SK-N-SH treated with all-trans-retinoic acid at 6 μM for 48 hours (cell line): ENCODE data around the gene ARL15.

Experiments
- ATAC-seq: fragments of 200-7000 bp; cut with Tn5 transposase; 3 replicates; pipeline ENCODE4 v1.9.1; 2020; ENCODE audit warnings: mild to moderate bottlenecking, moderate library complexity
- ARNTL ChIP-seq: fragments of 450-650 bp; formaldehyde crosslinking; IDR thresholded peaks from 2 replicates; pipeline ENCODE4 v1.5.0; 2020; ENCODE audit warnings: low read depth, mild to moderate bottlenecking, moderate library complexity, borderline replicate concordance
- BACH2 ChIP-seq: fragments of 250-450 bp; sonication (Bioruptor Pico); IDR thresholded peaks from 2 replicates; pipeline ENCODE4 v1.9.0; 2021; ENCODE audit warnings: mild to moderate bottlenecking, borderline replicate concordance
- ESRRG ChIP-seq: fragments of 250-450 bp; sonication (Bioruptor Pico); IDR thresholded peaks from 2 replicates; pipeline ENCODE4 v1.6.1; 2021; ENCODE audit warnings: mild to moderate bottlenecking
- GLIS3 ChIP-seq: fragments of 250-450 bp; sonication (Bioruptor Pico); IDR thresholded peaks from 2 replicates; pipeline ENCODE4 v1.5.0; 2020; ENCODE audit warnings: mild to moderate bottlenecking, moderate library complexity
- ISL1 ChIP-seq: fragments of 250-450 bp; sonication (Bioruptor Pico); IDR thresholded peaks from 2 replicates; pipeline ENCODE4 v2.1.2; 2022; ENCODE audit warnings: mild to moderate bottlenecking, moderate library complexity
- PPARA ChIP-seq: fragments of 250-450 bp; sonication (Bioruptor Pico); IDR thresholded peaks from 2 replicates; pipeline ENCODE4 v1.5.0; 2020; ENCODE audit warnings: mild to moderate bottlenecking, borderline replicate concordance
- RARB ChIP-seq: fragments of 250-450 bp; sonication (Bioruptor Pico); IDR thresholded peaks from 2 replicates; pipeline ENCODE4 v1.8.0; 2021; ENCODE audit warnings: mild to moderate bottlenecking, moderate library complexity
- SNAI2 ChIP-seq: fragments of 250-450 bp; sonication (Bioruptor Pico); IDR thresholded peaks from 2 replicates; pipeline ENCODE4 v1.5.0; 2020; ENCODE audit warnings: mild to moderate bottlenecking, moderate library complexity
- TCF4 ChIP-seq: fragments of 250-450 bp; sonication (Bioruptor Pico); IDR thresholded peaks from 2 replicates; pipeline ENCODE4 v1.8.0; 2021; ENCODE audit warnings: mild to moderate bottlenecking, moderate library complexity, borderline replicate concordance
- TOX ChIP-seq: fragments of 250-450 bp; sonication (Bioruptor Pico); IDR thresholded peaks from 2 replicates; pipeline ENCODE4 v1.8.0; 2021; ENCODE audit warnings: mild to moderate bottlenecking, moderate library complexity, borderline replicate concordance
- ZC3H10 ChIP-seq: fragments of 250-450 bp; sonication (Bioruptor Pico); IDR thresholded peaks from 2 replicates; pipeline ENCODE4 v1.5.1; 2021; ENCODE audit warnings: mild to moderate bottlenecking, moderate library complexity
- ZFP3 ChIP-seq: fragments of 250-450 bp; sonication (Bioruptor Pico); IDR thresholded peaks from 2 replicates; pipeline ENCODE4 v1.5.0; 2020; ENCODE audit warnings: mild to moderate bottlenecking, moderate library complexity
- ZFP30 ChIP-seq: fragments of 450-650 bp; formaldehyde crosslinking; IDR thresholded peaks from 2 replicates; pipeline ENCODE4 v1.5.0; 2022; ENCODE audit warnings: mild to moderate bottlenecking, moderate library complexity
- ZNF565 ChIP-seq: fragments of 450-650 bp; formaldehyde crosslinking; conservative IDR thresholded peaks from 2 replicates; pipeline ENCODE4 v1.5.0; 2020; ENCODE audit warnings: low read depth, mild to moderate bottlenecking, moderate library complexity
- ZNF70 ChIP-seq: fragments of 450-650 bp; formaldehyde crosslinking; IDR thresholded peaks from 2 replicates; pipeline ENCODE4 v1.5.0; 2020; ENCODE audit warnings: mild to moderate bottlenecking, moderate library complexity
- ZNF8 ChIP-seq: fragments of 450-650 bp; formaldehyde crosslinking; IDR thresholded peaks from 2 replicates; pipeline ENCODE4 v1.5.0; 2020; ENCODE audit warnings: mild to moderate bottlenecking, moderate library complexity
- TF ChIP-seq, protein P1 (sequence below): fragments of 250-450 bp; sonication (Bioruptor Pico); IDR thresholded peaks from 2 replicates; pipeline ENCODE4 v1.5.1; 2020; ENCODE audit warnings: low read depth, mild to moderate bottlenecking, moderate library complexity
- TF ChIP-seq, protein P2 (sequence below): fragments of 250-450 bp; sonication (Bioruptor Pico); IDR thresholded peaks from 2 replicates; pipeline ENCODE4 v1.5.1; 2021; ENCODE audit warnings: mild to moderate bottlenecking, moderate library complexity
- TF ChIP-seq, protein P3 (sequence below): fragments of 250-450 bp; sonication (Bioruptor Pico); IDR thresholded peaks from 2 replicates; pipeline ENCODE4 v1.8.0; 2020; ENCODE audit warnings: mild to moderate bottlenecking, moderate library complexity, borderline replicate concordance
- TF ChIP-seq, protein P4 (sequence below): fragments of 250-450 bp; sonication (Bioruptor Pico); IDR thresholded peaks from 2 replicates; pipeline ENCODE4 v1.5.0; 2020; ENCODE audit warnings: mild to moderate bottlenecking, moderate library complexity

The ARL15 gene

DNA sequence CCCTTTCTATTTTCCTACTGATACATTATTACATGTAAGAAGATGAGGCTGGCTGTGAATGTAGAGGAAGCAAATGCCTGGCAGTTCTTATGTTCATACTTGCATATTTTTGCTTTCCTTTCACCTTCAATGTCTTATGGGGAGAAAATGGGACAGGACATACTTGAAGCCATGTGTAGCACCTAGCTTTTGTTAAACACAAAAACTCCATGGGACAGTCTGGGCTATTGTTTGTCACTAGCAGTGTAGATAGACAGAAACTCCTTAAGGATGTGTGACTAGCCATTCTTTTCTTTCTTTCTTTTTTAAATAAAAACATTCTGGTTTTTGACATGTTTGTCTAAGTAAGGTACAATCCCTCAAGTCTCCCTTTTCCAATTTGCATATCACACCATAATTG lies 122.7 kb downstream of the ARL15 start:
- TF ChIP-seq, protein P1, sequence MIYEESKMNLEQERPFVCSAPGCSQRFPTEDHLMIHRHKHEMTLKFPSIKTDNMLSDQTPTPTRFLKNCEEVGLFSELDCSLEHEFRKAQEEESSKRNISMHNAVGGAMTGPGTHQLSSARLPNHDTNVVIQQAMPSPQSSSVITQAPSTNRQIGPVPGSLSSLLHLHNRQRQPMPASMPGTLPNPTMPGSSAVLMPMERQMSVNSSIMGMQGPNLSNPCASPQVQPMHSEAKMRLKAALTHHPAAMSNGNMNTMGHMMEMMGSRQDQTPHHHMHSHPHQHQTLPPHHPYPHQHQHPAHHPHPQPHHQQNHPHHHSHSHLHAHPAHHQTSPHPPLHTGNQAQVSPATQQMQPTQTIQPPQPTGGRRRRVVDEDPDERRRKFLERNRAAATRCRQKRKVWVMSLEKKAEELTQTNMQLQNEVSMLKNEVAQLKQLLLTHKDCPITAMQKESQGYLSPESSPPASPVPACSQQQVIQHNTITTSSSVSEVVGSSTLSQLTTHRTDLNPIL (CRISPR knock-in tag), result no peak
- TF ChIP-seq, protein P2, sequence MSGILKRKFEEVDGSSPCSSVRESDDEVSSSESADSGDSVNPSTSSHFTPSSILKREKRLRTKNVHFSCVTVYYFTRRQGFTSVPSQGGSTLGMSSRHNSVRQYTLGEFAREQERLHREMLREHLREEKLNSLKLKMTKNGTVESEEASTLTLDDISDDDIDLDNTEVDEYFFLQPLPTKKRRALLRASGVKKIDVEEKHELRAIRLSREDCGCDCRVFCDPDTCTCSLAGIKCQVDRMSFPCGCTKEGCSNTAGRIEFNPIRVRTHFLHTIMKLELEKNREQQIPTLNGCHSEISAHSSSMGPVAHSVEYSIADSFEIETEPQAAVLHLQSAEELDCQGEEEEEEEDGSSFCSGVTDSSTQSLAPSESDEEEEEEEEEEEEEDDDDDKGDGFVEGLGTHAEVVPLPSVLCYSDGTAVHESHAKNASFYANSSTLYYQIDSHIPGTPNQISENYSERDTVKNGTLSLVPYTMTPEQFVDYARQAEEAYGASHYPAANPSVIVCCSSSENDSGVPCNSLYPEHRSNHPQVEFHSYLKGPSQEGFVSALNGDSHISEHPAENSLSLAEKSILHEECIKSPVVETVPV, result no peak
- no peak for TF ChIP-seq RARB (CRISPR knock-in tag)
- TF ChIP-seq BACH2, result no peak
- no peak for TF ChIP-seq SNAI2 (CRISPR knock-in tag)
- no peak for TF ChIP-seq TCF4 (CRISPR knock-in tag)
- no peak for TF ChIP-seq ISL1 (CRISPR knock-in tag)
- no peak for TF ChIP-seq ESRRG
- TF ChIP-seq, protein P3, sequence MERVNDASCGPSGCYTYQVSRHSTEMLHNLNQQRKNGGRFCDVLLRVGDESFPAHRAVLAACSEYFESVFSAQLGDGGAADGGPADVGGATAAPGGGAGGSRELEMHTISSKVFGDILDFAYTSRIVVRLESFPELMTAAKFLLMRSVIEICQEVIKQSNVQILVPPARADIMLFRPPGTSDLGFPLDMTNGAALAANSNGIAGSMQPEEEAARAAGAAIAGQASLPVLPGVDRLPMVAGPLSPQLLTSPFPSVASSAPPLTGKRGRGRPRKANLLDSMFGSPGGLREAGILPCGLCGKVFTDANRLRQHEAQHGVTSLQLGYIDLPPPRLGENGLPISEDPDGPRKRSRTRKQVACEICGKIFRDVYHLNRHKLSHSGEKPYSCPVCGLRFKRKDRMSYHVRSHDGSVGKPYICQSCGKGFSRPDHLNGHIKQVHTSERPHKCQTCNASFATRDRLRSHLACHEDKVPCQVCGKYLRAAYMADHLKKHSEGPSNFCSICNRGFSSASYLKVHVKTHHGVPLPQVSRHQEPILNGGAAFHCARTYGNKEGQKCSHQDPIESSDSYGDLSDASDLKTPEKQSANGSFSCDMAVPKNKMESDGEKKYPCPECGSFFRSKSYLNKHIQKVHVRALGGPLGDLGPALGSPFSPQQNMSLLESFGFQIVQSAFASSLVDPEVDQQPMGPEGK (CRISPR knock-in tag), result no peak
- ATAC-seq, result no peak

DNA sequence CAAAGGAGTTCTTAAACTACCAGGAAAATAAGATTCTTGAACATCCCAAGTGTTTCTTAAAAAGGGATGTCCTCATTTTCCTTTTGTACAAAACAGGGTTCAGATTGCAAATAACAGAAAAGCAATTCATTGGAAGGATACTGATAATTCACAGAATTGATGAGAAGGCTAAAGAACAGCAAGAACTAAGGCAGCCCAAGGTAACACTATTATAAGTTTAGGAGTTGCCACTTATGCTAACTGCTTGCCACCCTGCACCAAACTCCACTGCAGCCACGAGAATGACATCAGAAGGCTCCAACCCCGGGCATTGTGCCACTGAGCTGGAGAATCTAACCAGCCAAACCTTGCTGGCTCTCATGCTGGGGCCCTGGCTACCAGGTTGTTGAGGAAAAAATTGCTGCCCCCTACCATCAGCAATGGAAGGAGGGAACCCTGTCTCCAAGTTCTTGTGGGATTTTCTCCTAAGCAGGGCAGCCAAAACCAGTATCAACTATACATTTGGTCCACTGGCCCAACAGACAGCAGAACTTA lies 123.4 kb downstream of the ARL15 start:
- no peak for ATAC-seq
- TF ChIP-seq ARNTL (CRISPR knock-in tag) (no peak), TOX (no peak), PPARA (no peak), ESRRG (no peak), ZC3H10 (CRISPR knock-in tag) (no peak), ZFP30 (CRISPR knock-in tag) (no peak), BACH2 (no peak), ZFP3 (CRISPR knock-in tag) (no peak), ZNF565 (CRISPR knock-in tag) (no peak), ZNF70 (CRISPR knock-in tag) (no peak), SNAI2 (CRISPR knock-in tag) (no peak), GLIS3 (CRISPR knock-in tag) (no peak)
- TF ChIP-seq, protein P2, result no peak
- TF ChIP-seq, protein P4, sequence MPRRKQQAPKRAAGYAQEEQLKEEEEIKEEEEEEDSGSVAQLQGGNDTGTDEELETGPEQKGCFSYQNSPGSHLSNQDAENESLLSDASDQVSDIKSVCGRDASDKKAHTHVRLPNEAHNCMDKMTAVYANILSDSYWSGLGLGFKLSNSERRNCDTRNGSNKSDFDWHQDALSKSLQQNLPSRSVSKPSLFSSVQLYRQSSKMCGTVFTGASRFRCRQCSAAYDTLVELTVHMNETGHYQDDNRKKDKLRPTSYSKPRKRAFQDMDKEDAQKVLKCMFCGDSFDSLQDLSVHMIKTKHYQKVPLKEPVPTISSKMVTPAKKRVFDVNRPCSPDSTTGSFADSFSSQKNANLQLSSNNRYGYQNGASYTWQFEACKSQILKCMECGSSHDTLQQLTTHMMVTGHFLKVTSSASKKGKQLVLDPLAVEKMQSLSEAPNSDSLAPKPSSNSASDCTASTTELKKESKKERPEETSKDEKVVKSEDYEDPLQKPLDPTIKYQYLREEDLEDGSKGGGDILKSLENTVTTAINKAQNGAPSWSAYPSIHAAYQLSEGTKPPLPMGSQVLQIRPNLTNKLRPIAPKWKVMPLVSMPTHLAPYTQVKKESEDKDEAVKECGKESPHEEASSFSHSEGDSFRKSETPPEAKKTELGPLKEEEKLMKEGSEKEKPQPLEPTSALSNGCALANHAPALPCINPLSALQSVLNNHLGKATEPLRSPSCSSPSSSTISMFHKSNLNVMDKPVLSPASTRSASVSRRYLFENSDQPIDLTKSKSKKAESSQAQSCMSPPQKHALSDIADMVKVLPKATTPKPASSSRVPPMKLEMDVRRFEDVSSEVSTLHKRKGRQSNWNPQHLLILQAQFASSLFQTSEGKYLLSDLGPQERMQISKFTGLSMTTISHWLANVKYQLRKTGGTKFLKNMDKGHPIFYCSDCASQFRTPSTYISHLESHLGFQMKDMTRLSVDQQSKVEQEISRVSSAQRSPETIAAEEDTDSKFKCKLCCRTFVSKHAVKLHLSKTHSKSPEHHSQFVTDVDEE (CRISPR knock-in tag), result no peak

DNA sequence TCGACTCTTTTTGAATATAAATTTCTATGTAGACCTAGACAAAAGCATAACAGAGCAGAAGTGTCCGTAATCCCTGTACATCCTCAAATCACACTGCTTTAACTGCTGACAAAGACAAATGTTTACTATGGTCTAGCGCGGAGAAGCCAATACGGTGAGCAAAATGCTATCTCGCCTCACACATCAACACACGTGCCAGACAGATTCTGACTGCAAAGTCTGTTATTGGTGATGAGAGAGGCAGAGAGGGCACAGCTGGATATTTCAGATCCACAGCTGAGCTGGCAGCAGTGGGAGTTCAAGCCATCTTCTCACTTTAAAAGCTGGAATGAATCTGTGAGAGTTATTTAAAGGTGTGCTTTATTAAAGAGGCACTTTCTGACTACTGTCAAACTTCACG lies 124.3 kb downstream of the ARL15 start:
- ATAC-seq, result no peak
- TF ChIP-seq ZNF8 (CRISPR knock-in tag) (no peak), SNAI2 (CRISPR knock-in tag) (no peak)

DNA sequence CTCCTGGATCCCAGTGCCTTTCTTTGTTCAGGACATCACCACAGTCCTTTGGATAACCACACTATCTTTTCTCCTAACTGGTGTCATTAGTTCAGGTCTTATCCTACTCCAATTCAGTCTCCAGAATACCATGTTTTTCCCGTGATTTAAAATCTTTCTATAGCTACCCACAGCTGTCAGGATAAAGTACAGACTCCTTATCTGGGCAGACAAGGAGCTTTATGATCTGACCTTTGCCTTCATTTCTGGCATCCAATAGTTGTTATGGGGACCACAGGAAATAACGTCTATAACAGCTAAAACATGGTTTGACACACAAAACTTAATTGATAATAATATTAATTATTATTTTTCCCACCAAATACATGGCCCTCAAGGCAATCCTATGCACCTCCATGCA lies 125.6 kb downstream of the ARL15 start:
- TF ChIP-seq BACH2 (no peak), ZFP3 (CRISPR knock-in tag) (no peak)
- no peak for ATAC-seq
